Measurements from ENCODE around the gene SPATA25. TPM values are rescaled to one million over a fixed set of nuclear protein-coding genes. Genes with fewer than 3 reads are reported as not detected.

The SPATA25 gene
- polyA plus RNA-seq, 1 donor from 2014 or later: 5.1 TPM

- no peak overlapping the region for H3K4me2 ChIP-seq (ENCODE audit: low read length)
- no peaks in the 10 kb centered on the region for H4K20me1 ChIP-seq (ENCODE audit: insufficient read depth)
- TF ChIP-seq RAD21 (conservative IDR thresholded peaks at IDR 0.05): no peak
- no peak for TF ChIP-seq TAF1 (IDR thresholded peaks at IDR 0.05; ENCODE audit: low read depth)
- TF ChIP-seq CTCF (IDR thresholded peaks at IDR 0.05; ENCODE audit: poor library complexity, severe bottlenecking): no peak
- TF ChIP-seq SMC3 (conservative IDR thresholded peaks at IDR 0.05; ENCODE audit: poor library complexity): no peak
- H3F3A ChIP-seq (ENCODE audit: insufficient read depth, low read length, poor library complexity, severe bottlenecking): no peaks in the 10 kb centered on the region
- no peak overlapping the region for H2AFZ ChIP-seq (ENCODE audit: low read depth, low read length)
- H3K36me3 ChIP-seq (ENCODE audit: insufficient read depth, low read length): no peaks in the 10 kb centered on the region
- H3K27me3 ChIP-seq (ENCODE audit: insufficient read depth, low read depth, low read length): no peaks in the 10 kb centered on the region
- H3K79me2 ChIP-seq (replicated peaks; ENCODE audit: insufficient read depth, low read length): no peaks in the 10 kb centered on the region
- no peak overlapping the region for H3K4me3 ChIP-seq (ENCODE audit: low read length)
- no peak overlapping the region for H3K9ac ChIP-seq (ENCODE audit: low read length)
- H3K9me2 ChIP-seq (ENCODE audit: insufficient read depth, low read length): no peaks in the 10 kb centered on the region
- no peak overlapping the region for H3K27ac ChIP-seq (ENCODE audit: low read length)
- H3K9me3 ChIP-seq (ENCODE audit: low read length): no peaks in the 10 kb centered on the region
Measured at GRCh38 chr20:45848969-45849582, 38.3 kb downstream of the SPATA25 start.

GRCh38 chr20:45848421-45848820 is 39.0 kb downstream of the SPATA25 start:
- H3K9me3 ChIP-seq (ENCODE audit: low read length): no peaks in the 10 kb centered on the region
- no peaks in the 10 kb centered on the region for H3K79me2 ChIP-seq (replicated peaks; ENCODE audit: insufficient read depth, low read length)
- H3F3A ChIP-seq (ENCODE audit: insufficient read depth, low read length, poor library complexity, severe bottlenecking): no peaks in the 10 kb centered on the region
- no peak overlapping the region for H3K27ac ChIP-seq (ENCODE audit: low read length)
- no peak for TF ChIP-seq POLR2AphosphoS5 (IDR thresholded peaks at IDR 0.05)
- no peak overlapping the region for H3K9ac ChIP-seq (ENCODE audit: low read length)
- no peak overlapping the region for H2AFZ ChIP-seq (ENCODE audit: low read depth, low read length)
- H4K20me1 ChIP-seq (ENCODE audit: insufficient read depth): no peaks in the 10 kb centered on the region
- H3K4me3 ChIP-seq (ENCODE audit: low read length): no peak overlapping the region
- H3K36me3 ChIP-seq (ENCODE audit: insufficient read depth, low read length): no peaks in the 10 kb centered on the region
- H3K4me2 ChIP-seq (ENCODE audit: low read length): no peak overlapping the region
- no peaks in the 10 kb centered on the region for H3K27me3 ChIP-seq (ENCODE audit: insufficient read depth, low read depth, low read length)
- H3K9me2 ChIP-seq (ENCODE audit: insufficient read depth, low read length): no peaks in the 10 kb centered on the region

- Histone ChIP-seq H3K9ac (ENCODE audit: low read length) (no peak overlapping the region), H4K20me1 (ENCODE audit: insufficient read depth) (no peaks in the 10 kb centered on the region), H3F3A (ENCODE audit: insufficient read depth, low read length, poor library complexity, severe bottlenecking) (no peaks in the 10 kb centered on the region), H3K27ac (ENCODE audit: low read length) (no peak overlapping the region), H3K4me2 (ENCODE audit: low read length) (no peak overlapping the region), H3K9me3 (ENCODE audit: low read length) (no peaks in the 10 kb centered on the region), H2AFZ (ENCODE audit: low read depth, low read length) (no peak overlapping the region), H3K4me3 (ENCODE audit: low read length) (no peak overlapping the region), H3K79me2 (replicated peaks; ENCODE audit: insufficient read depth, low read length) (no peaks in the 10 kb centered on the region), H3K9me2 (ENCODE audit: insufficient read depth, low read length) (no peaks in the 10 kb centered on the region), H3K27me3 (ENCODE audit: insufficient read depth, low read depth, low read length) (no peaks in the 10 kb centered on the region), H3K36me3 (ENCODE audit: insufficient read depth, low read length) (no peaks in the 10 kb centered on the region)
- no peak for TF ChIP-seq EZH2 (IDR thresholded peaks at IDR 0.05; ENCODE audit: borderline replicate concordance, insufficient read depth, low read length, poor library complexity, severe bottlenecking)
Measured at GRCh38 chr20:45845452-45845851, 42.0 kb downstream of the SPATA25 start.

GRCh38 chr20:45843506-45843905 is 43.9 kb downstream of the SPATA25 start:
- Histone ChIP-seq H2AFZ (ENCODE audit: low read depth, low read length) (no peak overlapping the region), H3K9me2 (ENCODE audit: insufficient read depth, low read length) (no peaks in the 10 kb centered on the region), H3K27ac (ENCODE audit: low read length) (no peak overlapping the region), H4K20me1 (ENCODE audit: insufficient read depth) (no peaks in the 10 kb centered on the region), H3F3A (ENCODE audit: insufficient read depth, low read length, poor library complexity, severe bottlenecking) (no peaks in the 10 kb centered on the region), H3K4me2 (ENCODE audit: low read length) (no peak overlapping the region), H3K9ac (ENCODE audit: low read length) (no peak overlapping the region), H3K79me2 (replicated peaks; ENCODE audit: insufficient read depth, low read length) (no peaks in the 10 kb centered on the region), H3K4me3 (ENCODE audit: low read length) (no peak overlapping the region), H3K27me3 (ENCODE audit: insufficient read depth, low read depth, low read length) (no peaks in the 10 kb centered on the region), H3K36me3 (ENCODE audit: insufficient read depth, low read length) (no peaks in the 10 kb centered on the region), H3K9me3 (ENCODE audit: low read length) (no peaks in the 10 kb centered on the region)
- TF ChIP-seq EP300 (conservative IDR thresholded peaks at IDR 0.05; ENCODE audit: poor library complexity, severe bottlenecking): no peak
- TF ChIP-seq MXI1 (conservative IDR thresholded peaks at IDR 0.05; ENCODE audit: poor library complexity, severe bottlenecking): no peak
- no peak for TF ChIP-seq EZH2 (IDR thresholded peaks at IDR 0.05; ENCODE audit: borderline replicate concordance, insufficient read depth, low read length, poor library complexity, severe bottlenecking)

Data from neural cell (in vitro differentiated cells).